HG03575 (cell line): Measurements from ENCODE around the gene NKD1.

Experiments used
- ATAC-seq: cut with Tn5 transposase; IDR thresholded peaks from one replicate; pipeline ENCODE4 v1.9.1; 2021; ENCODE audit not compliant: unreplicated experiment, insufficient number of reproducible peaks, low FRiP score; ENCODE audit errors: extremely low read depth

NKD1 gene

DNA sequence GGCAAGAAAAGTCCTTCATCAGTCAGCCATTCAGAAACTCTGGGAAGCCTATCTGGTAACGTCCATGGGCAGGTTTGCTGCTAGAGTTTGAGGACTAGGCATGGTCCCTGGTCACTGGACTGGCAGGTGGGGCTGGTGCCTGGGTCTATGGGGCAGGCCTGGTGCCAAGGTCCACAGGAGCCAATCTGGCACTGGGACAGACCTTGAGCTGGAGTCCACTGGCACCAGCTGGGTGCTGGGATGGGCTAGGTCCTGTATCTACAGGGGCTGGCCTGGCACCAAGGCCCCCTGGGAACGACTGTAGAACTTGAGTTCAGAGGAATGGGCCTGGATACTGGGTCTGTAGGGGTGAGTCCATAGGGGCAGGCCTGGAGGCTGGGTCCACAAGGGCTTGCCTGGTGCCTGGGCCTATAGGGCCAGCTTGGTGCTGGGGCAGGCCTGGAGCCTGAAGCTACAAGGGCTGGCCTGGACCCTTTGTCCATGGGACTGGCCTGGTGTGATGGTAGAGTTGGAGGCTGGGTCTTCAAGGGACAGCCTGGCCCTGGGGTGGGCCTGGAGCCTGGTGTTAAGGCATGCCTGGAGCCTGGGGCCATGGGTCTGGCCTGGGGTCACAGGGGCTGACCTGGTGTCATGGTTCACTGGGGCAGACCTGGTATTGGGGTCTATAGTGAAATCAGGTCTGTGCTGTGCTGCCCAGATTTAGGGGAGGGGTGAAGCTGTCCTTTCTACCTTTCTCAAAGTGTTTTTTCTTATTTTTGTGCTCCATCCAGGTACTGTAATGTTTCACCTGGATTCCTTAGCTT, 30.5 kb upstream of the NKD1 start:
- ATAC-seq: no peak

DNA sequence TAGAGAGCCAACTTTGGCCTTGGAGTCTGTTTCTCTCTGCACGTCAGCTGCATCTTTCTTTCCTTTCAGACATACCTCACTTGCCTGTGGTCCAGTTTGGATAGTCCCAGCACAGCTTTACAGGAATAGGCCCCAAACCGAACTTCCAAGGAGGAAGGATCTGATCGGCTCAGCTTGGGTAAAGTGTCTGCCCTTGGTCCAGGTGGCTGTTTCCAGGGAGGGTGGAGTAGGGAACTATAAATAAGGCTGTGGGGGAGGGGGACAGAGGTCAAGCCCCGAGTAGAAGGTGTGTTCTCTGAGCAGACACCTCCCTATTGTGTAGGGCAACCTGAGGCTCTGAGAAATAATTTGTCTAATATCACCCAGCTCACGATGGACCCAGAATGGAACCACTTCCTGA, 29.2 kb upstream of the NKD1 start:
- no peak for ATAC-seq

DNA sequence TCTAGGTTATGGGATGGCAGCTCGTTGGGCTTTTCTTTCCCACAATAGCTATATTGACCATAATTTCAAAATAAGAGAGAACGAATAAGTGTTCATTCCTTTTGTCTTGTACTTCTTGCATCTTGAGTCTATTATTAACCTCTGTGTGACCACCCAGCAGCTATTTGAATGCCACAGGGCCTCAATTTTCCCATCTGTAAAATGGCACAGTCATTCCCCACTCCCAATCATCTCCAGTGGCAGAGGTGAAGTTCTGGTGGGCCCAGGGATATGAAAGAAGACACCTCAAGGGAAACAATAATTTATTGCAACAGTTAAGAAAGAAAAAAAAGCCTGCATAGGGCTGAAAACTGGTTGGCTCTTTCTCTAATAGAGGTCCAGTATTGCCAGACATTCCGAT, 28.6 kb upstream of the NKD1 start:
- no peak for ATAC-seq

DNA sequence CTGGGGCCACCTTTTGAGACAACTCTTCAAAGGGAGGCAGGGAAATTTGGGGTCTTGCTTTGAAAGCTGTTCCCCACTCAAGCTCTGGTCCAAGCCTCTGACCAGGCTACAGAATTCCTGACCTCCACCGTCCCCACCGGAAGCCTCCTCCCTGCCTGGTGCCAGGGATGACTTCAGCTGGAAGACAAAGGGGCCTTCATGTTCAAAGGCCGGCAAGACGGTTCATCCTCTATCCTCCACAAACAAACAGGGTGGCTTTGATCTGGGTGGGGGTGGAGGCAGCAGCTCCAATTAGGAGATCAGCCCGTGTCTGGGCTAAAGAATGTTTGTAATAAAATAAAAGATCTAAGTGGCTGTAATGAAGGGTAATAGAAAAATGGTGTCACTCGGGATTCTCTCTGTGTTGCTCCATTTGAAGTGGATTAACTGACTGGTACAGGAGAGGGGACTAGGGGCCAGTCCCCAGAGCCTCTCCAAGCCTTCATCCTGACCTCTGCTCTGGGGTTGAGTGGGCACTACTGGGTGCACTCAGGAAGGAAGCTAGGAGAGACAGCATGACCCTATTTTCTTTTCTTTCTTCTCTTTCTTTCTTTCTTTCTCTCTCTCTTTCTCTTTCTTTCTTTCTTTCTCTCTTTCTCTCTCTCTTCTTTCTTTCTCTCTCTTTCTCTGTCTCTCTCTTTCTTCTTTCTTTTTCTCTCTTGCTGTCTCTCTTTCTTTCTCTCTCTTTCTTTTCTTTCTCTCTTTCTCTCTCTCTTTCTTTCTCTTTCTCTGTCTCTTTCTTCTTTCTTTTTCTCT, 27.5 kb upstream of the NKD1 start:
- ATAC-seq: no peak

DNA sequence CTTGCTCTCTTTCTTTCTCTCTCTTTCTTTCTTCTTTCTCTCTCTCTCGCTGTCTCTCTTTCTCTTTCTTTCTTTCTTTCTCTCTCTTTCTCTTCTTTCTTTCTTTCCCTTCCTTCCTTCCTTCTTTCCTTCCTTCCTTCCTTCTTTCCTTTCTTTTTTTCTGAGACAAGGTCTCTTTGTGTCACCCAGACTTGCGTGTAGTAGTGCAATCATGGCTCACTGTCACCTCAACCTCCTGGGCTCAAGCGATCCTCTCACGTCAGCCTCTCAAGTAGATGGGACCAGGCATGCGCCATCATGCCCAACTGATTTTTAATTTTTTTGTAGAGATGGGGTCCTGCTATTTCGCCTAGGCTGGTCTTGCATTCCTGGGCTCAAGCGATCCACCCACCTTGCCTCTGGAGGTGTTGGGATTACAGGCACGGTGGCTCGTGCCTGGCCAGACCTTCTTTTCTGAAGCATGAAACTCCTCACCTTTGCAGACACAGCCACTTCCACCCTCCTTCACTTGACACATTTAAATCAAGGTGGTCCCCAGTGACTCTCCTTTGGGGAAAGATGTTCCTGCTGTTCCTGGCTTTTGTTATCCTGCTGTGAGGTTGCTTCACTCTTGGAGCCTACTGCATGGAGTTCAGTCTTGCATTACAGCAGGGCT, 26.8 kb upstream of the NKD1 start:
- no peak for ATAC-seq

DNA sequence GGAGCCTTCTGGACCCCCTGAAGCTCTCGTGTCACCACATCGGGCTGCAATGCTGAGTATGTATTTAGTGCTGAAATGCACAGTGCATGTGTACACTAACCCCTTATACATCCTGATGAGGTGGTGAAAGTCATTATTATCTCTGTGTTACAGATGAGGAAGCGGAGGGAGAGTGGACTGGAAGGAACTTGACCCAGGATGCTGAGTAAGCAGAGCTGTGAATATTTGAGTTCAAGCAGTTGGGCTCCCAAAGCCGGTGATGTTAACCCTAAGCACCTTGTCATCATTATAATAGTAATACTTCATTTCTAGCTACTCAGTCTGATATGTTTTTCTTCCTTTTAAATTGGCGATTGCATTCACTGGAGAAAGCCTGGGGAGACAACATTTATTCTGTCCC, 25.9 kb upstream of the NKD1 start:
- ATAC-seq: no peak

DNA sequence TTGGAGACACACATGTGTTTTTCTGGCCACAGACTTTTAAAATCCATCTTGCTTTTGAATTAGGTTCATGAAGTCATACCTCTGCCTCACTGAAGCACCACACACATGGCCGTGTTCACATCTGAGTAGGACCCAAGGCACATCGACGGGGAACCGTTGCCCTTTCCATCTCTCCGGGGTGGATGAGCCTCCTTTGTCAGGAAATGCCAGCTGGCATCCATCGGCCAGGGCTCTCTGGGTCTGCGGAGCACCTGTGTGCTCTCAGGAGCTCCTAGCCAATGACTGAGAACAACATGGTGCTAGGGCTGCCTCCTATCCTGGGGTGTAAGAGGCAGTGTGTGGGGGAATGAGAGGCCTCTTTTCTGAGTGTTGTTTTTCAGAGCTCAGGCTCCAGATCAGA, 24.5 kb upstream of the NKD1 start:
- no peak for ATAC-seq

DNA sequence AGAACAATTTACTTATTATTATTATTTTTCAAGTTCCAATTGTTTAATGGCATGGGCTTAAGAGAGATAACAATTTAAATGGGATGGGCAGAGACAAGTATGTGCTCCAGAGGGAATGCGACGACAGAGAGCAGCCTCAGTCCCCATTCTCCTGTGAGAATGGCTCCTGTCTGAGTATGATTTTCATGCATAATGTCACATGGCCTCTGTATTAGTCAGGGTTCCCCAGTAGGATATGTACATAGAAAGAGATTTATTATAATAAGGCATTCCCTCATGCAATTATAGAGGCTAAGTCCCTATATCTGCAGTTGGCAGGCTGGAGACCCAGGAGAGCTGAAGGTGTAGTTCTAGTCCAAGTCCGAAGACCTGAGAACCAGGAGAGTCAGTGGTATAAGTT, 22.9 kb upstream of the NKD1 start:
- no peak for ATAC-seq

DNA sequence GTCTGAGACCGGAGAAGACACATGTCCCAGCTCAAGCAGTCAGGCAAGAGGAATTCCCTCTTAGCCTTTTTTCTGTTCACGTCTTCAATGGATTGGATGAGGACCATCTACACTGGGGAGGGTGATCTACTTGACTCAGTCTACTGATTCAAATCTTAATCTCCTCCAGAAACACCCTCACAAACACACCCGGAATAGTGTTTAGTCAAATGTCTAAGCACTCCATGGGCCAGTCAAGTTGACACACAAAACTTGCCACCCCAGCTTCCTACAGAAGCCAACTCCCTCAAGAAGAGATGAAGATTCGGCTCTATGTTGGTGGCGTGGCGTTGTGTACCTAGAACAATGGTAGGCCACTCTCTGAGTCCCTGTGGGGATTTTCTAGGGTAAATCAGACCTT, 22.5 kb upstream of the NKD1 start:
- no peak for ATAC-seq

DNA sequence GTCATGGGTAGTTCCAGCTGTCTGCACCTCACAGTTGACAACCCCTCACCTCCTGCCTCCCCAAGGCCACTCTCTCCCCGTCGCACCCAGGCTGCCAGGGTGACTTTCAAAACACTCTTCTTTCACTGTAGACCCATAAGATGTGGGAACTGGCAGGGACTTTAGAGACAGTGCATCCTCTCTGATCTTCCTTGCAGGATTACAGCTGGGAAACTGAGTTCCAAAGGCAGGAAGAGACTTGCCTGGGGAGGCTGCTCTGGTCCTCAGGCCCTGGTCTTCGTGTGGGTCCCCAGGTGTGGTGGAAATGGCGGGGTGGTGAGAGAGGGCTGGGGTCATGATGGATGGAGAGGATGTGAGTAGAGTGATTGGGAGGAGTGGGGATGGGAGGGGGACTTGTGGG, 21.9 kb upstream of the NKD1 start:
- ATAC-seq: no peak

DNA sequence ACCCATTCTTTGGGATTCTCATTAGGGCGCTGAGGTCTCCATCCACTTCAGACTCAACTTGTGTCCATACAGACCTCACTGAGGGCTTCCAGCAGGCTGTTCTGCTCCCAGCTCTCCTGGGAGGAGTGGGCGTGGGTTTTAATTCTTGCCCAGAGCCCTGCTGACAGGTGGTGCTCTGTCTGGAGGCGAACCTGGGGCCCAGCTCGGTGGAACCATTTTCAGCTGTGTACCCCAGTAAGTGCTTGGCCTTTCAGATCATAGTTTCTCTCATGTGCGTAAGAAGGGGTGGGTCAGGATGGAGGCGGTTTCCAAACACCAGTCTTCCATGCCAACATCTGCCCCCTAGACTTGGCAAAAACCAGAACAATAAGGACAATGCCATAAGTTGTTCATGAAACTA, 21.4 kb upstream of the NKD1 start:
- no peak for ATAC-seq

DNA sequence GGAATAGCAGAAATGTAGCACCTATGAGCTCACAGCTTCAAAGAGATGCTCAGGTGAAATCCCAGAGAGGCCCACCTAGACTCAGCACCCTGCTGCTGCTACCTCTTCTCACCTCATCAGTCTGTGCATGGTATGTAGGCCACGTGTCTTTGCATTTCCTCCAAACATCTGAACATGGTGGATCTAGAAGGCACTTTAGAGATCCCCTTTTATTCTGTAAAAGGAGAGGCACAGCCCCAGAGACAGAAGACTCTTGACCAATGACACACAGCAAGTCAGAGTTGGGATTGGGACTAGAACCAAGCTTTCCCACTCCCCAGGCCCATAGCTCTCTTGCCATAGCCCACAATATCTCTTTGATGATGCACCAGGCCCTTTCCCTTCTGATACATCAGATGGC, 19.4 kb upstream of the NKD1 start:
- no peak for ATAC-seq

DNA sequence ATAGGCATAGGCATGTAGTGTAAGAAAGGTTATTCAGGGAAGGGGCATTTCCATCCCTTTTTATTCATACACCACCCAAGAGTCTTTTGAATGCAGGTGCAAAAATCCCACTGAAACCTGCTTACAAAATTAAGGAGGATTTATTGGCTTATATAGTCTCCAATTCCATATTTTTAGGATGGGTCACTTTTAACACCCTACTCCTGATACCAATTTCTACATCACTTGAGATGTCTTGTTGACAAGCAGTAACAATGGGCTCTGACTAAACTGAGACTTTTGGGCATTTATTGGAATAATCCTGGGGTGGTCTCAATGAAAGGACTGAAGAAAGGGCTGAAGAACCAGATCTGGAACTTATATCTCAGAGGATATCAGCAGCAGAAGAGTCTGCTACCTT, 18.9 kb upstream of the NKD1 start:
- no peak for ATAC-seq

DNA sequence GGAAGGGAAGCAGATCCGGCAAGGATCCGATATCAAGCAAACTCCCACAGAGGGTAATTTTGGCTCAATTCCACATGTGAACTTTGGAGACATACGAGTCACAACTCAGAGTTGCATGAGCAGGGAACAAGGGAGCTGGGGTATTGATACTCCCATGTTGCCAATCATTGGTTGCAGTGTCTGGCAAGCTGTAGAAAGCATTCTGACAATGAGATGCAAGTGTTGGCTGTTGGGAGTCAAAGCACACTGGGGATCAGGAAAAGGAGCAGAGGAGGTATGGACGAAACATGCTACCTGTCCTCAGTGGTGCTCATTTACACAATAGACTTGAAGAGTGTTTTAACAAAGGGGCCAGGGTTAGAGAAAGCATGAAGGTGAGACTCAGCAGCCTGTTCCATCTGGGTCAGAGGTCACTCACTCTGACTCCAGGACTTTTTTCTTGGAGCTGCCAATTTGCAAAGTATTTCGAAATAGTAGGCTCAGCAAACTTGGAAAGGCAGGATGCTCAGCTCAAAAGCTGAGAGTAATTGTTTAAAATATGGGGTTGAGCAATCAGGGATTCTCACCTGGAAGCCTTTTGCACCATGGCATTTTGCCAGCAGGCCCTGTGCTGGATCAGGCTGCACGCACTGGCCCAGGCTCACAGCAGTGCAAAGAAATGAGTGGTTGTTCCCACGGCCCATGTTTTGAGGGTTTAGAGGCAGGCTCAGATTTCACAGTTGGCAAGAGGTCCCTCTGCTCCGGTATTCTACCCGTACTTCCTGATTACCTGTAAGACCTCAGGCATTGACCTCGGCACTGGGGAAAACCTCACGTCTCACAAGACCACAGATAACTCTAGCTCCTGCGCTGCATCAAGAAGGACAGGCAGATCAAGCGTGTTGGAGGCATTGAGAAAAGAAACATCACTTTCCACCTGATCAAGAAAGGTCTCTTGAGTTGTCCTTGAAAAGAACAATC, 17.6 kb upstream of the NKD1 start:
- ATAC-seq: no peak

DNA sequence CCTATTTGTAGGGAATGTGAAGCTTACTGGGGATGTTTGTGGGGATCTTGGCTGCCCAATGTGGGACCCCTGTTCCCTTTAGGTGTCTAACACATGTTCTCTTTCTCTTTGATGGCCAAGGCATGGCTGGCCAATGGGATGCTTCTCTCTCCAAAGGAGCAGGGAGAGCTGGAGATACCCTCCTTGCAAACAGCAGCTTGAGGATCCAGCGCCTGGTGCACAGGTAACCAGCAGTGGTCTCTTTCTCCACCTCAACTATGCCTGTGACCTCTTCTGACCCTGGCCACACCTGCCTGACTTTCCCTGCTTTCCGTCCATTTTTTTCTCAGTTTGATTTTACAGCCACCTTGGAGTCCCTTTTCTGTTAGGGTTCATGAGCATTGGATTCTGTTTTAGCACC, 16.8 kb upstream of the NKD1 start:
- ATAC-seq: no peak

DNA sequence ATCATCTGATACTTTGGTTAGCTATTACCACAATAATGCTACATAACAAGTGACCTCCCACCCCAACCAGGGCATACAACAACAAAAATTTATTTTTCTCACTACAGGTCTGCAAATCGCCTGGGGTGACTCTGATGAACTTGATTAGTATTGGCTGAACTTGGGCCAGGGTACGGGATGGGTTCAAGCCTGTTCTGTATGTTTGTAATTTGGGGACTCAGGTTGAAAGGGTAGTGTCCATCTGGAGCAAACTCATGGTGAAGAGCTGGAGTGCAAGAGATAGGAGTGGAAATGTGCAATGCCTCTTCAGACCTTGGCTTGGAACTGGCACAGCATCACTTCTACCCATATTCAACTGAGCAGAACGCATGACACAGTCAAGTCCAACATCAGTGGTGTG, 16.3 kb upstream of the NKD1 start:
- ATAC-seq: no peak

DNA sequence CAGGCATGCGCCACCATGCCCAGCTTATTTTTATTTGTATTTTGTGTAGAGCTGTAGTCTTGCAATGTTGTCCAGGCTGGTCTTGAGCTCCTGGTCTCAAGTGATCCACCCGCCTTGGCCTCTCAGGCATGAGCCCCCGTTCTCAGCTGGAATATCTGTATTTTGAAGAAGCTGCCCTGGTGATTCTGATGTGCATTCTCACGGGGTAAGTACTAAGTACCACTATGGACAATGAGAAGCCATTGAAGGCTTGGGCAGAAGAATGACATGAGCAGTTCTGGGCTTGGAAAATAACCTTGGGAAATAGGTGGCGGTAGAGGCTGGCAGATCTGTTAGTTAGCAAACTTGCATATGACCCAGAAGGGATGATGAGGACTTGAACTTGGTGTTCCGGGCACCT, 15.6 kb upstream of the NKD1 start:
- ATAC-seq: no peak

DNA sequence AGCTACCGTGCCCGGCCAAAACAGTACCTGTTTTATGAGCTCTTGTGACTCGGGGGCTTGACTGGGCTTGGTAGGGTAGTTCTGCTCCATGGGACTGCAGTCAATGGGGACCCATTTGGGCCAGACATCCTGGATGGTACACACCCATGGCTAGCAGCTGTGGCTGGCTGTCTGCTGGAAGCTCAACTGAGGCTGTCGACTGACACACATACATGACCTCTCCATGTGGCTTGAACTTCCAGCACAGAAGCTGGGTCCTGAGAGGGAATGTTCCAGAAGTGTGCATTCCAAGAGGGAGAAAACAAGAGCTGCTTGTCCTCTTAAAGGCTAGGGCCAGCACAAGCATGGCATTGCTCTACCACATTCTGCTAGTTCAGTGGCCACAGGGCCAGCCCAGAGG, 14.9 kb upstream of the NKD1 start:
- ATAC-seq: no peak

DNA sequence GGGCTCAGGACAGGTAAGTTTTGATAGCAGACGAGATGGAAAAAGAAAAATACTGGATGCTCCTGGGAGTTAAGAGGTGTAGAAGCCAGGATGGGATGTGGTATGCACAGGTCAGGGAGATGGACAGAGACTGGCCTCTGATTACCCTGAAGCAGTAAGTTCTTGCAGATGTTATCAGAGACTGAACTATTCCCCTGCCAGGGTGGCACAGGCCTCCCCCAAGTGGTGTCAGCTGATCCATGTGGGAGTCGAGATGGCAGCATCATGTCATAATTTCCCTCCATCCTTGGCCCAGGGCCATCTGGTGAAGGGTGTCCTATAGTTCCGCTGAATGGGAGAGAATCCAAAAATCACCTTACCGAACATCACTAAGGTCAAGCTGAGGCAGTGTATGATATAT, 14.1 kb upstream of the NKD1 start:
- no peak for ATAC-seq
